HG03469 (cell line): Measurements from ENCODE around the gene INTS2.
"Not testable (repeated sequence)": the region's sequence is repeated elsewhere in the genome, so short reads cannot be mapped to it uniquely, and the experiment has no call there.

Experiments used
- ATAC-seq: cut with Tn5 transposase; IDR thresholded peaks from one replicate; pipeline ENCODE4 v1.9.1; 2021; ENCODE audit warnings: mild to moderate bottlenecking, moderate library complexity, moderate number of reproducible peaks; ENCODE audit not compliant: unreplicated experiment

Gene INTS2

DNA sequence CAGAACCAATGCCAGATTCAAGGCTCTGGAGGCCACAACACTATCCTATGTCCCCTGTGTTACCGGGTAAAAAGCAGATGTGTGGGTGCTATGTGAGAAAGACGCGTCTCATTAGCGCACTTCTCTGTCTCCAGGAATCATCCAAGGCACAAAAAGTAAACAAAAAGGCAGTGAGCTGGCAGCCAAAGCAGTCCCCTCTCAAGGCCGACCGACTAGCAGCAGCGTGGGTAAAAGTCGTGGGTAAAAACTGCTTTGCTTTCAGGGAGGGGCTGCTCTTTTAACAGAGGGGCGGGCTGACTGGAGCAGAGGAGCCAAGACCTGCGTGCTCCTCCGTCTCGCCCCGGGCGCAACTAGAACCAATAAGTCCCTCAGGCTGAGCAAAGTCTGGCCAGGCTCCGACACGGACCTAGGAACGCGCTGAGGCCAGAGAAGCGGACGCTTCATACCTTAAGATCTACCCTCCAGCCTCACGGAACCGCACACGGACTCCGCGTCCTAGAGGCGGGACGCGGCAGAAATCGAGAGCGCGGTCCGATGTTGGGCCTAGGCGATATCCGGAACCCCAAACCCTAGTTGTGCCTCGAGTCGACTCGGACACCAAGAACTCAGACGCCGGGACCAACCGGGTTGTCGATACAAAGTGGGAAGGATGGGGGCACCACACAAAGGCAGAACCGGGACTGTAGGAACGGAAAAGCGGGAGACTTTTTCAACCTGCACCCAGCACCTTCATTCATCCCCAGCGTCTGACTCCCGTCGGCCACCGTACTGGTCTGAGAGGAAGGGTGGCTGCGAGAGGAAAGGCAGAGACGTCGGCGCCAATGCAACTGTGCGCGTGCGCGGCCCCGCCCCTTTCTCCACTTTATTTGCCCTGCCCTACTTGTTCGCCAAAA, at the start of gene INTS2:
Gene INTS2 (minus strand): TSS at position 775 of the 893 bp plus-strand sequence. CDS start 1,338 bp downstream, outside the sequence.
- peak; percentile 41 for ATAC-seq

DNA sequence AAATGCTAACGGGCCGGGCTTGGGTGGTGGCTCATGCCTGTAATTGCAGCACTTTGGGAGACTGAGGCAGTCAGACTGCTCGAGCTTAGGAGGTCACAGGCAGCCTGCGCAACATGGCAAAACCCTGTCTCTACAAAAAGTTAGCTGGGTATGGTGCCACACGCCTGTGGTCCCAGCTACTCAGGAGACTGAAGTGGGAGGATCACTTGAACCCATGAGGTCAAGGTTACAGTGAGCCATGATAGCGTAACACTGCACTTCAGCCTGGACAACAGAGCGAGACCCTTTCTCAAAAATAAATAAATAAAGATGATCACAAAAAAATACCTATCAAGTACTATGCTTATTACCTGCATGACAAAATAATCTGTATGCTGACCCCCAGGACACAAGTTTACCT, 46.3 kb upstream of the INTS2 start:
- ATAC-seq = no peak

GRCh38 chr17:61972311-61972710, 44.5 kb upstream of the INTS2 start:
- no peak for ATAC-seq

GRCh38 chr17:61970030-61970429, 42.2 kb upstream of the INTS2 start:
- no peak for ATAC-seq

DNA sequence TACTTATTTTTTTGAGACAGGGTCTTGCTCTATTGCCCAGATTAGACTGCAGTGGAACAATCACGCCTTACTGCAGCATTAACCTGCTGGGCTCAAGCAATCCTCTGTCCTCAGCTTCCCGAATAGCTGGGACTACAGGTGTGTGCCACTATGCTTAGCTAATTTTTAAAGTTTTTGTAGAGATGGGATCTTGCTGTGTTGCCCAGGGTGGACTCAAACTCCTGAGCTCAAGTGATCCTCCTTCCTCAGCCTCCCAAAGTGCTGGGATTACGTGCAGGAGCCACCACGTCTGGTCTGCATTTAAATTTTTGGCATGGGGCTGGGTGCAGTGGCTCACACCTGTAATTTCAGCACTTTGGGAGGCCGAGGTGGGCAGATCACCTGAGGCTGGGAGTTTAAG, 41.0 kb upstream of the INTS2 start:
- ATAC-seq = no peak

- ATAC-seq = no peak
Observed at GRCh38 chr17:61967729-61968128, 39.9 kb upstream of the INTS2 start.

DNA sequence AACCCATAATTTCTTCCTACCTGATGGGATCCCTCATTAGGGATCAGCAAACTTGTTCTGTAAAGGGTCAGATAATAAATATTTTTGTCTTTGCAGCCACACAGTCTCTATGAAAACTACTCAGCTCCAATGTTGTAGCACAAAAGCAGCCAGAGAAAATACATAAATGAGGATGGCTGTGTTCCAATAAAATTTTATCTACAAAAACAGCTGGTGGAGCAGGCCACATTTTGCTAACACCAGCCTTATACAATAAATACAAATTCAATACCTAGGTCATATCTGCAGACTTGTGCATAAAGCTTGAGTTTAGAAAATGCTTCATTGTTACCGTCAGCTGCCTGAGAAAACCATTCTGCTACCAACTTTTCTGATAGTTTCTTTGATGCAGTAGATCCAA, 38.4 kb upstream of the INTS2 start:
- no peak for ATAC-seq

DNA sequence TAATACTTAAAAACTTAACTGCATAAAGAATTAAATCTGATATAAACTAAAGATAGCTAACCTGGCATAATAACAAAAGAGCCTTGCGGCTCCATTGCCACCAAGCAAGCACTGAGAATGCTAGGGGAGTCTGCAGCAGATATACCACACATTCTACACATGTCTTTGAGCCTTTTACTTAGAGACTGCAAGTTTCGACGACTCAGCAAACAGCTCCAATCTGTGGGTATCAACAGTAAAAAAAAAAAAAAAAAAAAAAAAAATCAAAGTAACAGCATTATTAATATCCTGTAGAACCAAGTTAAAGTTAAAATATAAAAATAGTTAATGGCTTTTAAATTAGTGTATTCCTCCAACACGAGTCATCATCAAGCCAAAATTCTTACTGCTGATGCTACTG, 27.8 kb upstream of the INTS2 start:
- no peak for ATAC-seq

DNA sequence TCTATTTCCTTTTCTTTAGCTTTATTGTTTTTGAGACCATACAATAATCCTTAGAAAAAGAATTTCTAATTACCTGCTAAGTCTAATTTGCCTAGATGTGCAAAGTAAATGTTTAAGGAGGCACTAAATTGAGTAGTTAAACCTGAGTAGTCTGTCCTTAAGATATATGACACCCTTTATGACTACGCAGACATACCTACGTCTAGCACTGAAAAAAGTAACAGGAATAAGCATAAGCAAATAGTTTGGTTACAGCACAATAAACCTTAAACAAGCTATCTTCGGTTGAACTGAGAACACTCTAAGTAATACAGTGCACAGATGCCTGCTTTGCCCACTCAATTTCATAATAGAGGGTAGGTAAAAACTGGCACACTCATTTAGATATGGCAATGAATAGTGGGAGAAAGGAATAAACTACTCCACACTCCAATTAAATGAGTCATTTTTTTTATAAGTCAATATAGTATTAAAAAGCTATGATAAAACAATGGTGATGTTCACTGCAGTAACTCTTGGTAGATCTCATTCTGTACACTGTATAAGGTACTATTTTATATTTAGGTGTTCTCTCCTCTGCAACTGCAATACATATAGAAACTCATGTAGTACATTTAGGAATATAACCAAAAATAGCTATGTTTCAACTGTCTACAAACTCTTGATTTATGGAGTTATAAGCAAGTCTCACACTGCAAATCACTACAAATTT, 19.7 kb upstream of the INTS2 start:
- ATAC-seq = no peak

DNA sequence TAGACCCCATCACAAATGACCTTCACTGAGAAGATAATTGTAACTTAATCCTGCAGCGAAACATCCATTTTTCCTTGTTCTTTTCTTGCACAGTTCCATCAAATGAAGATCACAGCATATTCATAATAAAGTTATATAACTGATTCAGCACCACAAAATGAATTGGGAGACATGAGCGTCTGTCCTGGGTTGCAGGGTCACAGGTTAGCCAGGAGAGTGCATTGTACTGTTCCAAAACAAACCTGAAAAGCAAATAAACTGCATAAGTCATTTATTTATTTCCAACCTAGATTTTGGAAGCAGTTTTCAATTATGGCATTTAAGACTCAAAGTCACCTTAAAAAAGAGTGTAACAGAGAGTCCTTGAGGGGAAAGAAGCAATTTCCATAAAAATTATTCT, 18.6 kb upstream of the INTS2 start:
- no peak for ATAC-seq

DNA sequence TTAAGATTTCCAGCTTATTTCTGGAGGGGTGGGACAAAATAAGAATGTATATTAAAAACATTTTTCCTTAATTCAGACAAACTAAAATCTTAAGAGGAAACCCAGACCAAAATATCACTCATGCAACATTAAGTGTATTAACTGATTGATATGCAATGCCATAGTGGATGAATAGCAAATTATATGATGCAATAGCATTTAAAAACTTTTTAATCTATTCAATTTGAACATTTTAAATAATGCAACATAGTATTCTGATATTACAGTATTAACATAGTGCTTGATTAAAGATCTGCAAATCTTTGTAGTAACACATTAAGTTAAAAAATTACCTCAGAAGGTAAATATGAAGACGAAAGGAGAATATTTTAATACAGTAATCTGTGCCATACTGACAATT, 15.3 kb upstream of the INTS2 start:
- no peak for ATAC-seq

DNA sequence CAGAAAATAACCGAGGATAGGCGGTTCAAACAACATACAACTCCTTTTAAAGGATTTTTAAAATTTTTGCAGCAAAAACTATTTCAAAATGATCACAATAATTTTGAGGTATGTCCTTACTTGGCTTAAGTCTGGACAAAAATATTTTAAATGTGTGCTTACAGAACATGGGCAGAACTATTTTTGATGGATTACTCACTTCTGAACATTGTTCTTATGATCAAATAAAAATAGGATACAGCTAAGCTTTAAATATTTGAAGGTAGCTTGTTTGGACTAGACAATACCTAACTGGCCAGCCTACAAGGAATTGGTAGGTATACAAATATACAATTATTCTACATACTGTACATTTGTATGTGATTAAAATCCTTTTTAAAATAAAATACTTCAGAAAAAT, 14.3 kb upstream of the INTS2 start:
- no peak for ATAC-seq

GRCh38 chr17:61928101-61928436, 287 bp upstream of the INTS2 start:
- no peak for ATAC-seq

DNA sequence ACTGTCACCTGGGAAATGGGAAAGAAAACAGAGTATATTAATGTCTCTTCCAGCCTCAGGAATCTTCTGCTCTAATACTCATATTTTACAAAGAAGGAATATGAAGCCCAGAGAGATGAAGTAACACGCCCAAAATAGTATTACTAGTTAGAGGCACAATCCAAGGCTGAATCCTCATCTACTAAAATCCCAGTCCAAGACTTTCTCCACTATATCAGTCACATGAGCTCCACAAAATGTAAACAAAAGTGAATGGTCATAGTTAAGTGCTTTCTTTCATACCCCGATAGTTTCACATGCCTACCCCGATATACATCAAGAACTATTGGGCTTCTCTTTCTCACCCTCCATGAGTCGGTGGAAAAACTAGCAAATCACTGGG, 965 bp downstream of the INTS2 start:
- ATAC-seq = peak; percentile 15

GRCh38 chr17:61915162-61915561, 12.6 kb downstream of the INTS2 start:
- not testable (repeated sequence) for ATAC-seq

- no peak for ATAC-seq
Observed at GRCh38 chr17:61908292-61909037, 19.3 kb downstream of the INTS2 start.

GRCh38 chr17:61907361-61907760, 20.4 kb downstream of the INTS2 start:
- no peak for ATAC-seq

- no peak for ATAC-seq
Observed at GRCh38 chr17:61904094-61904710, 23.6 kb downstream of the INTS2 start.

- no peak for ATAC-seq
Observed at GRCh38 chr17:61903251-61903650, 24.5 kb downstream of the INTS2 start.

GRCh38 chr17:61897548-61898180, 30.1 kb downstream of the INTS2 start:
- no peak for ATAC-seq

GRCh38 chr17:61895391-61895790, 32.4 kb downstream of the INTS2 start:
- ATAC-seq = no peak
